ENCODE results near the gene KPNA1. TPM values are rescaled to one million over a fixed set of nuclear protein-coding genes. Genes with fewer than 3 reads are reported as not detected.

KPNA1 gene
- total RNA-seq, 6 experiments from 2014 or later = 93.5 to 105 (median 98.1) TPM

GRCh38 chr3:122523317-122523716 lies 8.6 kb upstream of the KPNA1 start:
- TF ChIP-seq CTCF (IDR thresholded peaks at IDR 0.05) = no peak

GRCh38 chr3:122520861-122521260 lies 6.1 kb upstream of the KPNA1 start:
- H3K9me3 Mint-ChIP-seq = no peaks in the 10 kb centered on the region
- H3K36me3 Mint-ChIP-seq (ENCODE audit: low read depth) = no peaks in the 10 kb centered on the region
- no peak overlapping the region for H3K27ac Mint-ChIP-seq
- H3K4me1 Mint-ChIP-seq (ENCODE audit: low read depth) = no peaks in the 10 kb centered on the region
- H3K27me3 Mint-ChIP-seq (ENCODE audit: insufficient read depth) = no peaks in the 10 kb centered on the region
- TF ChIP-seq CTCF (IDR thresholded peaks at IDR 0.05) = no peak
- no peak for DNase-seq
- no peak overlapping the region for H3K4me3 Mint-ChIP-seq

More at GRCh38 chr3:122523317-122523716, 8.6 kb upstream of the KPNA1 start:
- H3K36me3 Mint-ChIP-seq (ENCODE audit: low read depth) = no peaks in the 10 kb centered on the region
- no peak overlapping the region for H3K4me3 Mint-ChIP-seq
- no peak overlapping the region for H3K27ac Mint-ChIP-seq
- no peaks in the 10 kb centered on the region for H3K27me3 Mint-ChIP-seq (ENCODE audit: insufficient read depth)
- no peak for DNase-seq
- H3K9me3 Mint-ChIP-seq = no peaks in the 10 kb centered on the region
- no peaks in the 10 kb centered on the region for H3K4me1 Mint-ChIP-seq (ENCODE audit: low read depth)

GRCh38 chr3:122519693-122520092 lies 5.0 kb upstream of the KPNA1 start:
- no peaks in the 10 kb centered on the region for H3K36me3 Mint-ChIP-seq (ENCODE audit: low read depth)
- no peak overlapping the region for H3K4me3 Mint-ChIP-seq
- no peaks in the 10 kb centered on the region; the same call in 1 of the 2 replicates for H3K4me1 Mint-ChIP-seq (ENCODE audit: low read depth)
- TF ChIP-seq CTCF (IDR thresholded peaks at IDR 0.05) = no peak
- H3K27me3 Mint-ChIP-seq (ENCODE audit: insufficient read depth) = no peaks in the 10 kb centered on the region
- no peak overlapping the region for H3K27ac Mint-ChIP-seq
- no peak for DNase-seq
- no peaks in the 10 kb centered on the region for H3K9me3 Mint-ChIP-seq

- no peak for DNase-seq
- Mint-ChIP-seq H3K36me3 (ENCODE audit: low read depth) (no peaks in the 10 kb centered on the region), H3K9me3 (no peaks in the 10 kb centered on the region), H3K27me3 (ENCODE audit: insufficient read depth) (no peaks in the 10 kb centered on the region), H3K4me3 (no peak overlapping the region), H3K27ac (no peak overlapping the region), H3K4me1 (ENCODE audit: low read depth) (peaks cover 19% of the 10 kb centered on the region)
- no peak for TF ChIP-seq CTCF (IDR thresholded peaks at IDR 0.05)
Measured at GRCh38 chr3:122516846-122517360, 2.2 kb upstream of the KPNA1 start.

- Mint-ChIP-seq H3K27ac (no peak overlapping the region), H3K4me3 (no peak overlapping the region), H3K27me3 (ENCODE audit: insufficient read depth) (no peaks in the 10 kb centered on the region), H3K9me3 (no peaks in the 10 kb centered on the region), H3K36me3 (ENCODE audit: low read depth) (peaks cover 8% of the 10 kb centered on the region; the same call in 1 of the 2 replicates), H3K4me1 (ENCODE audit: low read depth) (peaks cover 29% of the 10 kb centered on the region)
- TF ChIP-seq CTCF (IDR thresholded peaks at IDR 0.05) = no peak
- DNase-seq = no peak
Measured at GRCh38 chr3:122515870-122516269, 1.1 kb upstream of the KPNA1 start.
